HG03175 (cell line): ENCODE measurements around the gene ARPP19.
"Not testable (repeated sequence)": the region's sequence is repeated elsewhere in the genome, so short reads cannot be mapped to it uniquely, and the experiment has no call there.

Experiments
- ATAC-seq: cut with Tn5 transposase; IDR thresholded peaks from one replicate; pipeline ENCODE4 v1.9.1; 2021; ENCODE audit warnings: mild to moderate bottlenecking, moderate library complexity; ENCODE audit not compliant: unreplicated experiment

The ARPP19 gene

GRCh38 chr15:52515343-52515742 is 53.5 kb downstream of the ARPP19 start:
- ATAC-seq = no peak

GRCh38 chr15:52514482-52514881 is 54.3 kb downstream of the ARPP19 start:
- no peak for ATAC-seq

- not testable (repeated sequence) for ATAC-seq
Observed at GRCh38 chr15:52512869-52513268, 56.0 kb downstream of the ARPP19 start.

- no peak for ATAC-seq
Observed at GRCh38 chr15:52511084-52511483, 57.7 kb downstream of the ARPP19 start.

- ATAC-seq = no peak
Observed at GRCh38 chr15:52509500-52510245, 59.2 kb downstream of the ARPP19 start.

- no peak for ATAC-seq
Observed at GRCh38 chr15:52506549-52506948, 62.3 kb downstream of the ARPP19 start.

- no peak for ATAC-seq
Observed at GRCh38 chr15:52505151-52505550, 63.7 kb downstream of the ARPP19 start.

GRCh38 chr15:52503788-52504496 is 64.9 kb downstream of the ARPP19 start:
- peak; percentile 83 for ATAC-seq

- no peak for ATAC-seq
Observed at GRCh38 chr15:52502608-52503007, 66.2 kb downstream of the ARPP19 start.

- no peak for ATAC-seq
Observed at GRCh38 chr15:52499506-52499905, 69.3 kb downstream of the ARPP19 start.

- ATAC-seq = no peak
Observed at GRCh38 chr15:52498706-52499105, 70.1 kb downstream of the ARPP19 start.
